GM12864 (cell line): ENCODE data around the gene CPA4.

Experiments
- DNase-seq: peaks from one replicate; pipeline ENCODE4 v3.0.0-alpha.2; 2011; ENCODE audit warnings: low read depth
- H3K4me3 ChIP-seq: 2 replicates; pipeline ENCODE4 v1.5.1; 2011; ENCODE audit warnings: mild to moderate bottlenecking, low read depth, low read length, control low read depth
- TF ChIP-seq, protein P1 (sequence below): IDR thresholded peaks from 2 replicates; pipeline ENCODE4 v1.5.1; 2011; ENCODE audit warnings: low read depth, mild to moderate bottlenecking, moderate library complexity, low read length, control low read depth, inconsistent platforms; ENCODE audit errors: missing control alignments

Gene CPA4

DNA sequence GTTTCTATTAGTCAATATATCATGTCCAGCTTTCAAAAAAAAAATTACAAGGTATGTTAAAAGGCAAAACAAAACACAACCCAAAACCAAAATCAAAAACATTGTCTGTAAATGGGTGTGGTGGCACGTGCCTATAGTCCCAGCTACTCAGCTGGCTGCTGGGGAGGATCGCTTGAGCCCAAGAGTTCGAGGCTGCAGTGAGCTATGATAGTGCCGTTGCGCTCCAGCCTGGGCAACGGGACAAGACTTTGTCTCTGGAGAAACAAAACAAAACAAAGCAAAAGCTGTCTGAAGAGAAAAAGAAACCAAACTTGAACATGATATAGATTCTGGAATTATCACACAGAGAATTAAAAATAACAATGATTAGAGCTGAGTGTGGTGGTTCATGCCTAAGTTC lies 41.3 kb downstream of the CPA4 start:
- TF ChIP-seq, protein P1, sequence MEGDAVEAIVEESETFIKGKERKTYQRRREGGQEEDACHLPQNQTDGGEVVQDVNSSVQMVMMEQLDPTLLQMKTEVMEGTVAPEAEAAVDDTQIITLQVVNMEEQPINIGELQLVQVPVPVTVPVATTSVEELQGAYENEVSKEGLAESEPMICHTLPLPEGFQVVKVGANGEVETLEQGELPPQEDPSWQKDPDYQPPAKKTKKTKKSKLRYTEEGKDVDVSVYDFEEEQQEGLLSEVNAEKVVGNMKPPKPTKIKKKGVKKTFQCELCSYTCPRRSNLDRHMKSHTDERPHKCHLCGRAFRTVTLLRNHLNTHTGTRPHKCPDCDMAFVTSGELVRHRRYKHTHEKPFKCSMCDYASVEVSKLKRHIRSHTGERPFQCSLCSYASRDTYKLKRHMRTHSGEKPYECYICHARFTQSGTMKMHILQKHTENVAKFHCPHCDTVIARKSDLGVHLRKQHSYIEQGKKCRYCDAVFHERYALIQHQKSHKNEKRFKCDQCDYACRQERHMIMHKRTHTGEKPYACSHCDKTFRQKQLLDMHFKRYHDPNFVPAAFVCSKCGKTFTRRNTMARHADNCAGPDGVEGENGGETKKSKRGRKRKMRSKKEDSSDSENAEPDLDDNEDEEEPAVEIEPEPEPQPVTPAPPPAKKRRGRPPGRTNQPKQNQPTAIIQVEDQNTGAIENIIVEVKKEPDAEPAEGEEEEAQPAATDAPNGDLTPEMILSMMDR: no peak
- no peak for DNase-seq

DNA sequence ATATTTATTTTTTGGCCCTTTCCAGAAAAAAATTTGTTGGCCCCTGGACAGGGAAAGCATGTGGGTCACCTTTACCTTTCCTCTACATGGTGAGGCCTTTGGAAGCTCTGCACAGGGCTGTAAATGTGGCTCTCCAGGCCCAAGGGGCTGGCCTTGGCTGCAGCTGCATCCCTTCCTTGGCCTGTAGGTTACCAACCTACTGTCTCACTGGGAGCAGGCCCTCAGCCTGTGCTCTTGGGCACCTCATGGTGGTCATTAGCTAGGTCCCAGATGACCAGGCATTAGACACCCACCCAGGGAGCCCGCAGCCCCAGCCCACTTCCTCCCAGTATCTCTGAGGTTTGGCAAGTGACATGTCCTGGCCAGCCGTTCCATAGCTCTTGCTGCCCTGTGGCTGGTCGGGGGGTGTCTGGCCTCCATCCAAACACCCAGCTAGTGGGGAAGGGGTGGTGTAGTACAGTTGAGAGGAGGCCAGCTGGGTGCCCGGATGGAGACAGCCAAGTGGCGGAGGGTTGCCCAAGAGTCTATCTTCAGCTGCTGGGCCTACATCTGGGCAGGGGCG lies 44.5 kb downstream of the CPA4 start:
- TF ChIP-seq, protein P1: no peak
- DNase-seq: no peak
- H3K4me3 ChIP-seq: no peak overlapping the region

More for the DNA sequence above, 41.3 kb downstream of the CPA4 start:
- no peak overlapping the region for H3K4me3 ChIP-seq

- TF ChIP-seq, protein P1: no peak
- no peak for DNase-seq
- no peak overlapping the region for H3K4me3 ChIP-seq
Measured at GRCh38 chr7:130338233-130338632, 45.3 kb downstream of the CPA4 start.

DNA sequence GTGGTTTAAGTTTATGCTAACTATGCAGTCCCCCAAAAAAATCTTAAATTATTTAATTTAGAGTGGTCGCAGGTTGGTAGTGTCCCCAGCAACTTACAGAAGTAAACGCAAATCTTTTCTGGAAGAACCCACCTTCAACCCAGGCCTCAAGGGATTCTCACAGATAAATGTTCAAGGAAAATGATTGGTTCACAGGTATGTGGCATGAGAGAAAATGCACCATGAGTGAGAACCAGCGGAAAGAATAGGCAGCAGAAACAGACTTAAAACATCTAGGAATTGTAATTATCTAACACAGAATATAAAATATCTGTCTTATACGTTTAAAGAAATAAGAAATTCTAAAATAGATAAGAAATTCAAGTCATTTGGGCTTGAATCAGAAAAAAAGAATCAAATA lies 48.9 kb downstream of the CPA4 start:
- no peak for DNase-seq
- H3K4me3 ChIP-seq: no peak overlapping the region
- TF ChIP-seq, protein P1: no peak

GRCh38 chr7:130342701-130343380 lies 49.9 kb downstream of the CPA4 start:
- no peak overlapping the region for H3K4me3 ChIP-seq
- TF ChIP-seq, protein P1: no peak
- DNase-seq: no peak

DNA sequence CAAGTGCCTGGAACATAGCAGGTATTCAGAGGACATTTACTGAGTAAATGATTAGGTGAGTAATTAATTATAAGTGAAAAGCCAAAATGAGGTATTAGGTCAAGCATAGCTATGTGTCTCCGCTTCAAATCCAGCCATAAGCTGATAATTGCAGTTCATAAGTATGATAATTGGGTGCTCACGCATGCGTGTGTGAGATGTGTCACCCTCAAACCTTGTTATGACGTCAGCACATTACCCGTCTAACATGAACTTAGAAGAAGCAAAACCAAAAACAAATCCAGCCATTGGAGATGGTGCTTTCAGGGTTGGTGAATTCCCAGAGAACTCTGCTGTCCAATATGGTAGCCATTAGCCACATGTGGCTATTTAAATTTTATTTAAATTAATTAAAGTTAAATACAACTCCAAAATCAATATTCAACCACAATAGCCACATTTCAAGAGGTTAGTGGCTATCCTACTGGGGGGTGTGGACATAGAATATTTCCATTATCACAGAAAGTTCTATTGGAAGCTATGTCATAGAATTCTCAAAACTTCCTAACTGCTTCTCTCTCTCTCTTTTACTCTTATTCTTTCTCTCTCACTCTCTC lies 51.4 kb downstream of the CPA4 start, which contains the start of gene CPA5:
Gene CPA5, plus strand, starts transcription at position 546 of the 596 bp plus-strand sequence. CDS start 1,670 bp downstream, outside the sequence.
- DNase-seq: no peak
- no peak within 1 kb of the TSS for H3K4me3 ChIP-seq
- TF ChIP-seq, protein P1: no peak
